GM21717 (cell line): ENCODE data around the gene PMF1.

ENCODE experiments used
- ATAC-seq: cut with Tn5 transposase; IDR thresholded peaks from one replicate; pipeline ENCODE4 v1.9.1; 2021; ENCODE audit warnings: mild to moderate bottlenecking, moderate library complexity; ENCODE audit not compliant: unreplicated experiment

The PMF1 gene

DNA sequence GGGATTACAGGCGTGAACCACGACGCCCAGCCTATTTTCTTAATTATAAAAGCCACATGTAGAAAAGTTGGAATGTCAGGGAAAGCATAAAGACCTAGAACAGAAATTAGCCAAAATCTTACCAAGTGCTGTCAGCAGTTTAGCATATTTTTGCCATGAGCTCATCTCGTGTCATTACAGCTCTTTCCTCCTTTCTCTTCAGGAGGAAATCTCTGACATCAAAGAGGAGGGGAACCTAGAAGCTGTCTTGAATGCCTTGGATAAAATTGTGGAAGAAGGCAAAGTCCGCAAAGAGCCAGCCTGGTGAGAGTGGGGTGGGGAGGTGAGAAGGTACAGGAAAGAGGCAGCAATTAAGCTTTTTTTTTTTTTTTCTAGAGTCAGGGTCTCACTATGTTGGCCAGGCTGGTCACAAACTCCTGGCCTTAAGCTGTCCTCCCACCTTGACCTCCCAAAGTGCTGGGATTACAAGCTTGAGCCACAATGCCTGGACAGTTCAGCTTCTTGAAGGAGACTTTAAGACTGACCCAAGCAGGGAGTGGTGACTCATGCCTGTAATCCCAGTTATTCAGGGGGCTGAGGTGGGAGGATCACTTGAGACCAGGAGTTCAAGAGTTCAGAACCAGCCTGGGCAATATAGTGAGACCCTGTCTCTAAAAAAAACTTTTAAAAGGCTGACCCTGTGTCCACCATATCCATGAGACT lies 20.8 kb downstream of the PMF1 start:
- ATAC-seq = no peak

DNA sequence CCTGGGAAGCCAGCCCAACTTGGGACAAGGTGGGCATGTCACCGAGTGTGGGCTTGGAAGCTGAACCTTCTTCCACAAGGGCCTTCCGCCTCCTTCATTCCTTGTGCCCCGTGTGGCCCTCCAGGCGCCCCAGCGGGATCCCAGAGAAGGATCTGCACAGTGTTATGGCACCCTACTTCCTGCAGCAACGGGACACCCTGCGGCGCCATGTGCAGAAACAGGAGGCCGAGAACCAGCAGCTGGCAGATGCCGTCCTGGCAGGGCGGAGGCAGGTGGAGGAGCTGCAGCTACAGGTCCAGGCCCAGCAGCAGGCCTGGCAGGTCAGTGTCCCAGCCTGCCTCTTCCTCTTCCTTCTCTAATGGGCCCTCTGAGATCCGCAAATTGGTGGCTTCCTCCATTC lies 23.4 kb downstream of the PMF1 start:
- ATAC-seq = no peak

DNA sequence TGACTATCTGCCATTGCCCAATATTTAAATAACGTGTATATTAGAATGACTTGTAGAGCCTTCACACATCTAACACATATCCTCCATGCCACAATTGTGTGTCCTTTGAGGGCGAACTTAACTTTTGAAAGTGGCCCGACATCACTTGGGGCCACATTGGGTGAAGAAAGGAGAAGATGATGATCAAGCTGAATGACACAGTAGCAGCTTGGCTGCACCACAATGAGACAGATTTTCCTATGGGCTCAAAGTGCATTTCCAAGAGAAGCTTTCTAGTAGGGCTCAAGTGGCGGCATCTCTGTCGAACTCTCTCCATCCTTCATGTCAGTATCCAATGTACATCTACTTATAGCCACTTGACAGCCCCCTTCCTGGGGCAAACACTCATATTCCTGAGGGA lies 25.4 kb downstream of the PMF1 start:
- ATAC-seq = no peak

DNA sequence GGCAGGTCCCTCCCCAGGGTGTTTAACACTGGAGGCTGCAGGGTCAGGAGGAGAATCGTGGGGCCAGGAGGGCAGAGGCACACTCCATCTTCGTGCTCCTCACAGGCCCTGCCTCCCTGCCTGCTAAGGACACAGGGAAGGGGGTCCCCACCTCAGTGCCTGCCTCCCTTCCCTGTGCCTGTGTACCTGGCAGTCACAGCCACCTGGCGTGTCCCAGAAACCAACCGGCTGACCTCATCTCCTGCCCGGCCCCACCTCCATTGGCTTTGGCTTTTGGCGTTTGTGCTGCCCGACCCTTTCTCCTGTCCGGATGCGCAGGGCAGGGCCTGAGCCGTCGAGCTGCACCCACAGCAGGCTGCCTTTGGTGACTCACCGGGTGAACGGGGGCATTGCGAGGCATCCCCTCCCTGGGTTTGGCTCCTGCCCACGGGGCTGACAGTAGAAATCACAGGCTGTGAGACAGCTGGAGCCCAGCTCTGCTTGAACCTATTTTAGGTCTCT lies 28.6 kb downstream of the PMF1 start:
- no peak for ATAC-seq

DNA sequence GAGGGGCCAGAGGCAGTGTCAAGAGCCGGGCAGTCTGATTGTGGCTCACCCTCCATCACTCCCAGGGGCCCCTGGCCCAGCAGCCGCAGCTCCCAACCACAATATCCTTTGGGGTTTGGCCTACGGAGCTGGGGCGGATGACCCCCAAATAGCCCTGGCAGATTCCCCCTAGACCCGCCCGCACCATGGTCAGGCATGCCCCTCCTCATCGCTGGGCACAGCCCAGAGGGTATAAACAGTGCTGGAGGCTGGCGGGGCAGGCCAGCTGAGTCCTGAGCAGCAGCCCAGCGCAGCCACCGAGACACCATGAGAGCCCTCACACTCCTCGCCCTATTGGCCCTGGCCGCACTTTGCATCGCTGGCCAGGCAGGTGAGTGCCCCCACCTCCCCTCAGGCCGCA lies 29.1 kb downstream of the PMF1 start, which contains the start of gene BGLAP:
Gene BGLAP, plus strand, starts transcription at position 259 of the 400 bp plus-strand sequence. Its CDS starts 48 bp downstream, at position 307.
- no peak for ATAC-seq

DNA sequence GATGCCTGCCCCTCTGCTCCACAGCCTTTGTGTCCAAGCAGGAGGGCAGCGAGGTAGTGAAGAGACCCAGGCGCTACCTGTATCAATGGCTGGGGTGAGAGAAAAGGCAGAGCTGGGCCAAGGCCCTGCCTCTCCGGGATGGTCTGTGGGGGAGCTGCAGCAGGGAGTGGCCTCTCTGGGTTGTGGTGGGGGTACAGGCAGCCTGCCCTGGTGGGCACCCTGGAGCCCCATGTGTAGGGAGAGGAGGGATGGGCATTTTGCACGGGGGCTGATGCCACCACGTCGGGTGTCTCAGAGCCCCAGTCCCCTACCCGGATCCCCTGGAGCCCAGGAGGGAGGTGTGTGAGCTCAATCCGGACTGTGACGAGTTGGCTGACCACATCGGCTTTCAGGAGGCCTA lies 29.9 kb downstream of the PMF1 start:
- no peak for ATAC-seq

DNA sequence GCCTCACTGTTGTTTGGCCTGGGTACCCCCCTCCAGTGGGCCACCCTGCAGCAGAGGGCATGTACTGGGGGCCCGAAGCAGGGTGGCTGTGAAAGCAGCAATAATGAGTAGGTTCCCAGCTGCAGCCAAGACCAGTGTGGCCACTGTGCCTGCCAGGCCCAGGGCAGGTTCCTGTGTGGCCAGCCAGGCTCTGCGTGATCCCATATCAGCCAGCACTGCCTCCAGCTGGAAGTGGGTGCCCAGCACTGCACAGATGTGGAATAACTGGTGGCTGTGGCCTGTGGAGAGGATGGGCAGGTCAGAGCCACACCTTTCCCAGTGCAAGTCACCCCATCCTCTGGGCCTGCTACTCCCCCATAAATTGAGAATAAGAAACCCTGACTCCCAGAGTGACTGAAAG lies 31.3 kb downstream of the PMF1 start:
- no peak for ATAC-seq

DNA sequence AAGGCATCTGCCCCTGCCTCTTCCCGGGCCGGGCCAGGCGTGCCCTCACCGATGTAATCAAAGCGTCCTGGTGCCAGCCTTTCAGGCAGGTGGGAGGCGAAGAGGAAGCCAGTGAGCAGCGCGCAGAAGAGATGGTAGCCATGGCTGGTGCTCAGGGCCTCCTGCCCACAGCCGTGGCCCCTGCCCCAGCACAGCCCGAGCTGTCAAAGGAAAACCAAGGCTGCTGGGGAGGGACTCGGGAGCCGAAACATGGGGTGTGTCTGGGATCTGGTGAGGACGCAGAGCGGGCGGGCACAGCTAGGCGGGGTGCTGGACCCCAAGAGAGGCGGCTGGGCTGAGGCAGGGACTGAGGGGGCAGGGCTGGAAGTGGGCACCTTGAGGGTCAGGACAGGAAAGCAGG lies 31.9 kb downstream of the PMF1 start:
- ATAC-seq = no peak

DNA sequence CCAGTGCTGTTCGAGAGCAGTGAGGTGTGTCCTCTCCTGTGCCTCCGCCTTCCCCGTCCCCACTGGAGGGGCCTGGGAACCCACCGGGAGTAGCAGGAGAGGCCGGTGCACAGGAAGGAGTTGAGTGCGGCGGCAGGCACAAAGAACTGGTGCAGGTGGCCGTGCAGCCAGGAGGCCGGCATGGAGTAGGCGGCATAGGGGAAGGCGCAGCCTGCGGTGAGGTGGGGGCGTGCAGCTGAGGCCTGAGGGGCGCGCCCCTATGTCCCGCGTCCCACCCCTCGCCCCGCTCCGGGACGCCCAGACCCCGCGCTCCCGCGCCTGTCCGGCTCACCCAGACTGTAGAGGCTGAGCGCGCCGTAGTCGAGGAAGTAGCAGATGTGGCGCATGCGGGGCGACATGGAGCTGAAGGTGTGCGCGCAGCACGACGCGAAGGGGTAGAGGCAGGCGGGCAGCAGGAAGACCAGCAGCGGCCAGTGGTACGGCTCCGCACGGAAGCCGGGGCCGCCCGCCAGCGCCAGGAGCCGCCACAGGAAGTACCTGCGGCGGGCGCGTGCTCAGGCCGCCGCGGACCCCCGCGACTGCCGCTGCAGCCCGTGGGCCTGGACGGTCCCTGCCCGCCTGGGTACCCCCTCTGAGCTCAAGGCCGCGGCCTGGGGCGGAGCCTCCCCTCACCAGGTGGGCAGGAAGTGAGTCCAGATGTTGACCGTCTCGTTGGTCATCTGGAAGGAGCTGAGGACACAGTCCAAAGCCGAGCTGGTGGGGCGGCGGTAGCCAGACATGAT lies 32.8 kb downstream of the PMF1 start:
- no peak for ATAC-seq

DNA sequence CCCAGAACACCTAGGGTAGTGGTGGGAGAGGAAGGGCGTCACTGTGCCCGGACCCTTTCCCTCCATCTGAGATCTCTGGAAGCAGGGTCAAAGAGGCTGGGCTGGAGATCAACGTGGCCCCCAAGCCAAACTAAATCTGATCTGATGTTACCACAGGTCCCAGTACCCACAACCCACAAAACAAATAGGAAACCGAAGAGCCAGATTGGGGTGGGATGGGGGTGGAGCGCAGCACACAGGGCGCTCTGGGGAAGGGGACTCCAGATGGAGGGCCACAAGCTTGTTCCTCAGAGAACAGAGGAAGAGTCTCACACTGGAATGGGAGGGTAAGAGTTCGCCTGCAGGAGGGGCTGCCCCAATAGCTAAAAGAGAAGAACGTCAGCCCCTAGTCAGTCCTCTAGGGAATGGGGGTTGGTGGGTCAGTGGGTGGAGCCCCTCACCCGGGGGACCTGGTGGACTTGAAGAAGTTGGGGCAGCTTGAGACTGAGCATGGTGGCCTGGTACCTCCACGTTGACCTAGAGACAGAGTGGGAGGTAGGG lies 33.5 kb downstream of the PMF1 start:
- ATAC-seq = no peak

DNA sequence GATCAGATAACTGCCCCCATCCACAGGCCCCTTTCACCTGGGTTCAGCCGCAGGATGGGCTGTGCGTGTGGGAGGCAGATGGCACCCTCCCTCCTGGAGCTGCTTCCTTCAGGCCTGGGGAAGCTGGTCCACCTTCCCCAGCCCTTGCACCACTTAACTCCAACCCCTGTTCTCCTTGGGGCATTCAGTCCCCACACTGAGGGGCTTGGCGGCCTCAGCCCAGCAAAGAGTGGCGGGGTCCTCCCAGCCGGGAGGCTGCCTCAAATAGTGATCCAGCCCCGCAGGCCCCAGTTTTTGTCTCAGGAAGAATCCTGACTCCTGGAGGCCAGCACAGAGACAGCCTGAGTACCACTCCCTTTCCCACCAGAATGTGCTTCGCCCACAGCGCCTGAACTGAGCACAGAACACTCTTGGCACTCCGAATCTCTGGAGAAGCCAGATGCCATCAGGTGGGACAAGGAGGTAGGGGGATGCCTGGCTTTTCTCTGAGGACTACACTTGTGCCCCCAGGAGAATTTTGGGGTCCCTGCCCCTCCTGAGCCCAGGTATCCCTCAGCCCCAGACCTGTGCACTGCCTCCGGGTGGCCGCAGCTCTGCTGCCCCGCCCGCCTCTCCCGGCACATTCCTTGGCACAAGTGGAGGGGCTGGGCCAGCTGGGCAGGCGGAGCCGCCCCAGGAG lies 34.1 kb downstream of the PMF1 start:
- no peak for ATAC-seq

DNA sequence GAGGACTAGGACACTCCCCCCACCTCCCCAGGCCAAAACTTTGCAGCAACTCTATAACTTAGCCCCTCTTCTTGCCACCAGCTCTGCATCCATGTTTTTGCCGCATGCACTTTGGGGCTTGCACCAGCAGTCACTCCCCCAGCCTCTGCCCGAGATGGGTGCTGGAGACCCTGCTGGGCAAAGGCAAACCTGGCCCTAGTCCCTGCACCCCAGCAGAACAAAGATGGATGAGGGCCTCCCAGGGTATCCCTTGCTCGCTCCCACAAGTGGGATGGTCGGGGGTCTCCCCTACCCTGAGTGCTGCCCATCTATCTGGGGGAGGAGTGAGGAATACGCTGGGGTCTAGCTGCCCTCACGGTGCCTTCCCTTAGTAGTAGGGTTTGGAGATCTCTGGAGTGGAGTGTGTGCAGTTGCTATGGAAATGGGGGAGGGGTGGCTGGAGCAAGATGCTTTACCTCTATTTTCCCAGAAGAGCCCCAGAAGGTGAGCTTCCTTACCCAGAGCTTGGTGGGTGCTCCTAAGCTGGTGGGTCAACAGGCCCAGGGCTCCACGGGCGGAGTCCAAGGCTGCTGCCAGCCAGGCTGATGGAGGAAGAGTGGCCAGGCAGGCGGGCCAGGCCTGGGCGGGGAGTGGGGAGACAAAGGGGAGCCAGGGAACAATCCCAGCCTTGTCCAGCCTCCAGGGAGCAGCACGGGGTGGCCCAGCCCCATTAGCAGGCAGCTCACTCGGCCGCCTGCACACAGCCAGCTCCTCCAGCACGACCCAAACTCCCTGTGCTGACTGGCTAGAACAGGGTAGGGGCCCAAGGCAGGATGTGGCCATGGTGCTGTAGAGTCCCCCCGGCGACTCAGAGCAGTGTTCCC lies 34.9 kb downstream of the PMF1 start, which contains the start of gene PAQR6:
Gene PAQR6, minus strand, starts transcription at position 597 of the 863 bp plus-strand sequence. CDS start 1,325 bp downstream, outside the sequence.
- ATAC-seq = no peak

DNA sequence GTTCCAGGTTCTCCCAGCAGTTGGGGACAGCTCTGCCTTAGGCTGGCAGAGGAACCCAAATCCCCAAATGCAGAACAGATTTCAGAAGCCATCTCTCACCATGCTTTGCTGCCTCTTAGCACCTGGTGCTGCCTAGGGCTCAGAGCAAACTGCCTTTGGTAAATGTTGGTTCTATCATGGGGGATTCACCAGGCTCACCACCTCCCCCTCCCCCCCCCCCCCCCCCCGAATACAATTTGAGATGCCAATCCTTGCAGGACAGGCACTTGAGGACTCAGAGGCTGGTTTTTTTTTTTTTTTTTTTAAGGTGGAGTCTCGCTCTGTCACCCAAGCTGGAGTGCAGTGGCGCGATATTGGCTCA lies 35.5 kb downstream of the PMF1 start:
- no peak for ATAC-seq

DNA sequence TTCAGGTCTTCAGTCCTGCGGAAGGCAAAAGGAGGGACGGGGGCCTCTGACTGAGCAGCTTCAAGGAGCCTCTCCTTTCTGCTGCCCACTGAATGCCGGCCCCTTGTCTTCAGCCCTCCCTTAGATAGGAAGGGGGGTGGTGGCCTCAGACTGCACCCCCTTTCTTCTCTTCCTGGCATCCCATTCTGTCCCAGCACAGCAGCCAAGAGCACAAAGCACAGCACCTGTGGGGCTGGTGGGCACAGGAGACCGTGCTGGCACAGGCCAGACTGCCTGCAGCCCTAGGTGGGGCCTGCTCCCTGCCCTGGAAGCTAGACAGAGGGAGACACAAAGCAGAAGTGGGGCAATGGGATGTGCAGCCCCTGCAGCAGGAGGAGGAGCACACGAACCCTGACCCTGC lies 36.8 kb downstream of the PMF1 start:
- ATAC-seq = no peak

DNA sequence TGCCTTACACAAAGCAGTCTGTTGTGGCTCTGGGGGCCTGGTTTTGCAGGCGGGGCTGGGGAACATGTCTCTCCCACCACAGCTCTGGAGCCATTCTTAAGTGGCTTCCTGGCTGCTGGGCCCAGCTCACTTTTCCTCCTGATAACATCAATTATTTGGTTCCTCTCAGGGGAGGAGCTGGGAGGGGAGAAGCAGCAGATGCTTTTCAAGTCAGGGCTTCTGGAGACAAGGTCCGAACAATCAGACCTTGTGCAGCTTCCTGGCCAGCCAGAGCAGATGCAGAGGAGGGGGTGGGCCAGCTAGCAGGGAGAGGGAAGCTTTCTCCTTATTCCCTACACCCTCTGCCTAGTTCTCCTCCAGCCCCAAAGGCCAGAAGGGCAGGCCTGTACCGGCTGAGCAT lies 38.7 kb downstream of the PMF1 start:
- ATAC-seq = no peak

DNA sequence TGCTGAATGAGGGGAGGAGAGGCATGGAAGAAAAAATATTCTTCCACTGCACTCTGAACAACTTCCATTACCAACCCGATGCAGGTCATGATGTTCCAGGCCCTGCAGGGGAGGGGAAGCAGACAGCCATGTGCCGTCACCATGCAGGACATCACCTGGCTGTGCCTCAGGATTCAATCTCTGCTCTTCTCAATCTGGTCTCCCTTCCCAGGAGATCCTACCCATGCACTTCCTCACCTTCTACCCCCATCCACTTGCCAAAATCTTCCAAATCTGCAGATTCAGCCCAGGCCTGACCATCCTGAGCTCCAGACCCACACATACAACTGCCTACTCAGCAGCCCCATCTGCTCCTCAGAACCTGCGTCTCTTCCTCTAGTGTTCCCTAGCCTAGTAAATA lies 40.8 kb downstream of the PMF1 start:
- no peak for ATAC-seq

DNA sequence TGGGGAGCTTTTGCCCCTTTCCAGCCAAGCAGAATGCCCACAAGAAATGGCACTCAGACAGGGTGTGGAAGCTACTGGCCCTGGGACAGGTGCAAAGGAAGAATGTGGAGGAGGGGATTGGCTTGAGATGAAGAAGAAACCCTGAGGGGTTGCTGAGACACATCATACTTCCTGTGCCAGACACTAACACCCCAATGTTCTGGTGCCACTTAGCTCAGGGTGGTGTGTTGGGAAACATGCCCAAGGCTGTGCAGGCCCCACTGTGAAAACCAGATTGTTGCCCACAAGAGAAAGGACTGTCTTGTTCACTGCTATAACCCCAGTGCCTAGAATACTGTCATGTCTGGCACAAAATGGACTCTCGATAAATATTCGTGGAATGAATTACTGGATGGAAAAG lies 44.9 kb downstream of the PMF1 start:
- no peak for ATAC-seq

DNA sequence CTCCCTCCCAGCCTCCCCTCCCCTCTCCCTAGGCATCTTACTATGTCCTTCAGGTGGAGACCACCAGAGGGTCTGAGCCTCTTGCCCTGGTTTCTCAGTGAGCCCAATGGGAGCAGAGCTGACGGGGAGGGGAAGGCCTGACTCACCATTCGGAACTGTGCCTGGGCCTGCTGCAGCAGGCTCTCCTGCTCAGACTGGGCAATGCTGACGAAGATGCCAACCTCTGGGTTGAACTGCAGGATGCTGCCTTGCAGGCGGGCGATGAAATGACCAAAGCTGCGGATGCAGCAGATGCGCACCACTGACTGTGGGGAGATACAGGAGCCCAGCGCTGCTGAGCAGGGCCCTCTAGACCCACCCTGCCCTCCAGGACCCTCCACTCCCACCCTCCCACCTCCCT lies 46.1 kb downstream of the PMF1 start:
- ATAC-seq = no peak

DNA sequence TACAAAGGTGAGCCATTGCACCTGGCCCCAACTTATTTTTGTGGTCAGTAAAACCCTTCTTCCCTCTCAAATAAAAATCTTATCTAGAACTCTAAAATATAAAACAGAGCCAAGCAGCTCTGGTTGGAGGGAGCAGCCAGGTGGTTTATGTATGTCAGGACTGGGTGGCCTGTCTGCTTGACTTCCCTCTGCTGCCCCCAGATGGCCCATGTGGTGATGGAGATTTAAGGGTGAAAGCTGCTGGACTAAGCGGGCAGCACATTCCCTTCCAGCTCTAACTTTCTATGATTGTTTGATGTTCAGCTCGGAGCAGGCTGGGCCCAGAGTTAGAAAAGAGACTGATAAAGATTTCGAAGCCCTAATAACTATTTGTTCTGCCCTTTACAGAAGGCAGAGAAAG lies 47.0 kb downstream of the PMF1 start:
- ATAC-seq = no peak

DNA sequence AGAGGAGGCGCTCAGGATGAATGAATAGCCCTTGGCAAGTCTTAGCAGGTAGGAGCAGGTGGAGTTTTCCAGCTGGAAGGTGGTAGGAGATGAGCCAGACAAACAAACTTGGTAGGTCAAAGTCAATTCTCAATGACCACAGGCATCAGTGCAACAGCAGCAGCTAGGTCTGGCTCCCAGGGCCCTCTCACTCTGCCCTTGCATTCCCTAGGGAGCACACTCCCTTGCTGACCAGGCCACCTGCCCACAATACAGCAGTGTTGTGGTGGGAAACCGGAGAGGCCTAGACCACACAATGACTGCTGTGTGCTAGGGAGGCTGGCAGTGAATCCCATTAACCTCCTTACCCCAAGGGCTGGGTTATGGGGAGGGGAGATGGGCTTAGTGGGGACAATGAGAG lies 48.1 kb downstream of the PMF1 start:
- ATAC-seq = no peak
